SKM-1 treated with dmso at 0.1 percent for 144 hours (cell line): ENCODE data around the gene ZNF2.
"Not testable (repeated sequence)": the region's sequence is repeated elsewhere in the genome, so short reads cannot be mapped to it uniquely, and the experiment has no call there.

ENCODE experiments used
- DNase-seq: peaks from one replicate; lab custom pipeline; 2025; ENCODE audit not compliant: unreplicated experiment; lab: John Stamatoyannopoulos, UW

ZNF2 gene

DNA sequence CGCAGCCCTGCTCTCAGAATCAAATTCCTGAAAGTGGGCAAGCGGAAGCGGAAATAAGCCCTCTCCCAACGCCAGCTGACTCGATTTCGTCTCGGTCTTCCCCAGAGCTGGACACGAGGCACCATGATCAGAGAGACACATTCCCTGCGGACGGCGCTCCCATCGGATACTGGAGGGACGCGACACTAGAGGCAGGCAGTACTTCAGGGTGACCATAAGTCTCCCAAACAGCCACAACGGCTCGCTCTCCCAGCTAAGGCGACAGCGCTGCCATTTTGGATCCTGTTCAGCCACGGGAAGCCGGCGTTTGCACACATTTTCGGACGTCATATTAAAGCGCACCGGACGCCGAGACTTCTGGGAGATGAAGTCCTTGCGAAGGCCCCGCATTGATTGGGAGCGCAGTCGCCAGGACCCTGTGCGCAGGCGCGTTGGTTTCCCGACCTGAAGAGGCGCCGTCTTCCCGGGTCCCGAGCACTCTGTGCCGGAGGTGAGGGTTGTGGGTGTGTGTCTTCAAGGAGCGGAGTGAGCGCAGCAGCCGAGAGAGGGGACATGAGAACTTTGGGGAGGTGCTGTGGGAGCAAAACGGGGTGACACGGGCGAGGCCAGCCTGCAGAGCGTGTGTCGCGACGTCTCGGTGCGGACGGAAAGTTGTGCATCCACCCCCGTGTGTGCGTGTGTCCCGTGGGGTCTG is at the start of gene ZNF2:
ZNF2 (plus strand) TSS at position 439 of the 694 bp plus-strand sequence. CDS start 10,418 bp downstream, outside the sequence.
- DNase-seq: peak; percentile 91

DNA sequence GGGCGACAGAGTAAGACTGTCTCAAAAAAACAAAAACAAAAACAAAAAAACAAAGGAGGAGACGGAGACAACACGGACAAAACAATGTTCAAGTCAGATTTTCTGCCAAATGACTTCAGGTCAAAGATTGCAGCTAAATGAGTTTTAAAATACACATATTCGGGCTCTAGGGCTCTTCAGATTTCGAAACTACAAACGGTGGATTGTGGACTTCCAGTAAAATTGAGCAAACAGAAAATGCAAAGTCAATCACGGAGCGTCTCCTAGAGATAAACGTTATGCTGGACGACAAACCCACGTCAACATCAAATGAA is 44.6 kb upstream of the ZNF2 start:
- peak; percentile 25 for DNase-seq

DNA sequence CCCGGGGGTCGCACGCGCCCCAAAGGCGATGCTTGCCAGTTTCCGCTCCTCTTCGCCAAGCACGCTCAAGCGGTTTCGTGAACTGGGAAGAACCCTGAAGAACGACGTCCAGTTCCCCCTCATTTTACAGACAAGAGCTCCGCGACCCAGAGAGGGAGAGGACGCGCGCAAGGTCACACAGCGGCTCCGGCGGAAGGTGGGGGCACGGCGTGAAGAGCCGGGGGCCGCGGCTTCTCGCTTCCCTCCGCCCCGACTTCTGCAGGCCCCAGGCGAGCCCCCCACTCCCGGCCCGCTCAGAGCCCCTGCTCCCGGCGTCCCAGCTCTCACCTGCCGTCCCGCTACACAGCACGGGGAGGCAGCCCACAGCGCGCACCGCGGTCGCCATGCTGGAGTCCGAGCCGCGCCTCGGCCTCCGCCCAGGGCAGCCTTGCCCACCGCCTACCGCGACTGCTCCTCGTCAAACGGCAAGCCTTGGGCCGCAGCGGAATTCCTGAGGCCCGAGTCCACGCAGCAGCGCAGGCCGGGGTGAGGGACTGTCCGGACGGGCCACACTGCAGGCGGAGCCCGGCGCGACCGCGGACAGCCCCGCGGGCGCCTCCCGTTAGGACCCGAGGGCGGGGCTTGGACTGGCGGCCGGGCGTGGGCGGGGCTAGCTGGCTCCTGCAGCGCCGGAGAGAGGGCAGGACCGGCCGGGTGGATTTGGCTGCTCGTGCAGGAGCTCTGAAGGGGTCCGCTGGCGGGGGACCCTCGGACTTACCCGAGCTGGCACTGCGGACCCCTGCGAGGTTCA is 44.0 kb upstream of the ZNF2 start, which contains the start of gene MRPS5:
MRPS5 (minus strand) TSS at position 402 of the 790 bp plus-strand sequence; CDS start at position 385, 17 bp downstream.
- peak; percentile 68 for DNase-seq

DNA sequence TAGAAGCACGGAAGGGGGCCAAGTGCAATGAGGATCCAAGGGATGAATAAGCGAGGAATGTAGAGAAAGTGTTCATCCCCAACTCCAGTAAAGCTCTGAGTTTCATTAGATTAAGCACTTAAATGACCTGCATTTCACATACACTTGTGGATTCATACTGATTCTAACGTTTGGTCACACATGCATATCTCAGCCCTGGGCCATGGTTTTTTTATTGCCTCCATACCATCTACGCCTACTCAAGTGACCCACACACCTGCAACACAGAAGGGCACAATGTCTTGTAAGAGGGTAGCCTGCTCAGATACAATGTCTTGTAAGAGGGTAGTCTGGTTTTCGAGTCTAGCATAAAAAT is 43.4 kb upstream of the ZNF2 start:
- no peak for DNase-seq

DNA sequence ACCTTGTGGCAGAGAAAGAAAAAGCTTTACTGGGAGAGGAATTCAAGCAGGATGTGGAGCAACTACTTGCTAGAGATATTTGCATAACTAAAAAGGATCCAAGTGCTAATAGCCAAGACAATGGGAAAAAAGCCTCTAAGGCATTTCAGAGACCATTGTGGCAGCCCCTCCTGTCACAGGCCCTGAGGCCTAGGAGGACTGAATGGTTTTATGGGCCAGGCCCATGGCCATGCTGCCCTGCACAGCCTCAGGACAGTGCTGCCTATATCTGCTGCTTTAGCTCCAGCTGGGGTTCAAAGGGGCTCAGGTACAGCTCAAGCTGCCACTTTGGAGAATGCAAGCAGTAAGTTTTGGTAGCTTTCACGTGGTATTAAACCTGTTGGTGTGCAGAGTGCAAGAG is 26.9 kb upstream of the ZNF2 start:
- DNase-seq: no peak

DNA sequence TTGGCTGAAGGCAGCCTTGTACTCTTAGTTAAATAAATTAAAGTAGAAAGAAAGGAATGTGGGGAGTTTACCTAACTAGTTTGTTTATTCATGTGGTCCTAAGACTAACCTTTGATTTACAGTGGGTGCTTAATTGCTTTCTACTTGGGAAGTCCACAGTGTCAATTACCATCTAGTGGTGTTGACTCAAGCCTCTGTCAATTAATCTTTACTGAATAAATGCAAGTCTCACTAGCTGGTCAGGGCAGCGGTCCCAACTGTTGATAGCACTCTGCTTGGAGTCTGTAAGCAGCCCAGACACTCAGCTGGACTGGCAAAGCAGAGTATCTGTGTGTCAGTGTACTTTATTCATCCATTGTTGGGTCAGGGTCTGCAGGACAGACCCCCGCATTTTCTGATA is 21.8 kb upstream of the ZNF2 start:
- no peak for DNase-seq

DNA sequence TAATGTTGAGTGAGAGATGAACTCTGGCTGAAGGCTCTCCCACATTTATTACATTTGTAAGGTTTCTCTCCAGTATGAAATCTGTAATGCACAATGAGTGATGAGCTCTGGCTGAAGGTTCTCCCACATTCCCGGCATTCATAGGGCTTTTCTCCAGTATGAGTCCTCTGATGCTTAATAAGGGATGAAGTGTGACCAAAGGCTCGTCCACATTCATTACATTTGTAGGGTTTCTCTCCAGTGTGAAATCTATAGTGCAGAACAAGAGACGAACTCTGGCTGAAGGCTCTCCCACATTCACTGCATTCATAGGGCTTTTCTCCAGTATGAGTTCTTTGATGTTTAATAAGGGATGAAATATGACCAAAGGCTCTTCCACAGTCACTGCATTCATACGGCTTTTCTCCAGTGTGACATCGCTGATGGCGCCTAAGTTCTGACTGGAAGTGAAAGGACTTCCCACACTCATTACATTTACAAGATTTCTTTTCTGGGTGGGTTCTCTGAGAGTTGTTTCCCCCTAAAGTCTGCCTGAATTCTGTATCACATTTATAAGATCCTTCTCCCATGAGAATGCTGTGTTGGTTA is 16.1 kb upstream of the ZNF2 start:
- no peak for DNase-seq

DNA sequence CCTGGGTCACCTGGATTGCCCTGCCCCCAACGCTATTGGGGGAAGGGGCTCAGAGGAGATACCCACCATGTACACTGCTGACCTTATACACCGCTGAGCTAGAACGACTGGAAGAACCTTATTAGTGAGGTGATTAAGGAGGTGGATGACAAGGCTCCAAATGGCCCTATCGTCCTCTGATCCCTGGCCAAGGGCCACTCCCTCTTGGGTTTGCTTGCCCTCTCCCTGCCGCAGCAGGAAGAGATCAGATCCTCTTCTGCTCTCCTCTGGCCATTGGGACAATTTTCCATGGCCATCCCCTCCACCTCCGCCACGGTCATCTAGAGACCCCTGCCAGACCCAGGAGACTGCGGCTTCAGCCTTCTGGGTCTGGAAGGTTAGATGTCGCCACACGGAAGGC is 7.2 kb upstream of the ZNF2 start:
- no peak for DNase-seq

DNA sequence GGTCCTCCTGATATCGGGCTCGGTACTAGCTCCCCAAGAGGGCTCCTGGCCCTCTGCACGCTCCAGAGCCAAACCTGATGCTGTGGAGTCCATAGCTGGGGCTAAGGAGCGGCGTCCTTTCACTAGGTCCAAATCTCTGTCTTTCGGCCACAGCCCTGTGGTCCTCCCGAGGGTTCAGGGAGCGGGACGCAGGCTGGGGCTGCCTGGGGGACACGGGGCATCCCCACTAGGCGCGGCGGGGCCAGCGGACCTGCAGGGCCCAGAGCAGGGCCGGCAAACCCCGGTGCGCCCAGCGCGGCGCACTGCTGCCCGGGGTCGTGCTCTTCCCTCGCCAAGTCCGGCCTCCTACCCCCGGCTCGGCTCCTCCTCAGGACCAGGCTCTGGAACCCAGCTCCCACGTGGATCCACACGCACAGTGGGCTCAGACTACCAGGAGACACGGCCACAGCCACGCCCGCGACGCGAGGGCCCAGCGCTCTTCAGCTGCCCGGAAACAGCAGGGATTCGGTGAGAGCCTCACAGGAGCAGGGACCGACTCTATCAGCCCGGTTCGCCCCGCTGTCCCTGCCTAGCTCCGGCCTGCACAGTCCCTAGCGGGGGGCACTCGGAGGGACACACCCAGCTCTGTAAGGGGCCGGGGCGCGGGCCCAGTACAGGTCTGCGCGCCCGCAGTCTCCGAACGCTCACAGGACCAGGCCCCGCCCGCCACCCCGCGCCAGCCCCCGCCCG is 6.6 kb upstream of the ZNF2 start:
- DNase-seq: no peak

DNA sequence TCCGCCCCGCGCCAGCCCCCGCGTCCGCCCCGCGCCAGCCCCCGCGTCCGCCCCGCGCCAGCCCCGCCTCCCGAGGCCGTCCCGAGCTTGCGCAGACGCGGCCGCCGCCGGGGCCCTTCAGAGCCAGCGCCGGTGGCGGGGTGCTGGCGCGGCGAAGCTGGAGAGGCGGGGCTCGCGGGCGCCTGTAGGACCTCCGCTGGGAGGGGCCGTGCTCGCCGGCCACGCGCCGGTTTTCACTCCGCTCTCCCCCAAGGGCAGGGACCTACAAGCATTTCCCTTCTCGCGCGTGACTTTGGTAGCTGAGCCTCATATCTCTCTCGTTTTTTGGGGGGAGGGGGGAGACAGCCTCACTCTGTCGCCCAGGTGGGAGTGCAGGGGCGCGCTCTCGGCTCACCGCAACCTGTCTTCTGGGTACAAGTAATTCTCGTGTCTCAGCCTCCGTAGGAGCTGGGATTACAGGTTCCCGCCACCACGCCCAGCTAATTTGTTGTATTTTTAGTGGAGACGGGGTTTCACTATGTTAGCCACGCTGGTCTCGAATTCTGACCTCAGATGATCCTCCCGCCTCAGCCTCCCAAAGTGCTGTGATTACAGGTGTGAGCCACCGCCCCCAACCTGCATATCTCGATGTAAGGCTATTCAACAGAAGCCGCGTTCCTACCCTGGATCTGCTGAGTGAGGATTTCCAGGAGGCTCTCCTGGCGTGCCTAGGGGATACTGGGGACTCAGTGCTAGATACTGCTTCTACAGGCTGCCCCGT is 5.7 kb upstream of the ZNF2 start, which contains the start of gene ZNF514:
ZNF514 (minus strand) TSS at position 159 of the 760 bp plus-strand sequence. CDS start 6,595 bp downstream, outside the sequence.
- peak; percentile 35 for DNase-seq

DNA sequence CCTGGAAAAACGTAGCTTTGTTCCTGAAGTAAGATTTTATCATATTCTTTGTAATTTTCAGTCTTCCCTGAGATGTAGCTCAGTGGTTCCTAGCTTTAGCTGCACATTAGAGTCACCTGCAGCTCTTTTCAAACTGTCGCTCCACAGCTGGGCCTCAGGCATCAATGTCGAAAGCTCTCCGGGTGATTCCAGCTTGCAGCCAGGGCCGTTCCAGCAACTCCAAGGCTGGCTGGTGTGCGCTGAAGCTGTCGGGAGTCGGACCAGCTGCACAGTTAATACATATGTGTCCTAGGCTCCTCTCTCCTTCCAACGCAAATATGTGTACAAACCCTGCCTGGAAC is 609 bp upstream of the ZNF2 start:
- no peak for DNase-seq

DNA sequence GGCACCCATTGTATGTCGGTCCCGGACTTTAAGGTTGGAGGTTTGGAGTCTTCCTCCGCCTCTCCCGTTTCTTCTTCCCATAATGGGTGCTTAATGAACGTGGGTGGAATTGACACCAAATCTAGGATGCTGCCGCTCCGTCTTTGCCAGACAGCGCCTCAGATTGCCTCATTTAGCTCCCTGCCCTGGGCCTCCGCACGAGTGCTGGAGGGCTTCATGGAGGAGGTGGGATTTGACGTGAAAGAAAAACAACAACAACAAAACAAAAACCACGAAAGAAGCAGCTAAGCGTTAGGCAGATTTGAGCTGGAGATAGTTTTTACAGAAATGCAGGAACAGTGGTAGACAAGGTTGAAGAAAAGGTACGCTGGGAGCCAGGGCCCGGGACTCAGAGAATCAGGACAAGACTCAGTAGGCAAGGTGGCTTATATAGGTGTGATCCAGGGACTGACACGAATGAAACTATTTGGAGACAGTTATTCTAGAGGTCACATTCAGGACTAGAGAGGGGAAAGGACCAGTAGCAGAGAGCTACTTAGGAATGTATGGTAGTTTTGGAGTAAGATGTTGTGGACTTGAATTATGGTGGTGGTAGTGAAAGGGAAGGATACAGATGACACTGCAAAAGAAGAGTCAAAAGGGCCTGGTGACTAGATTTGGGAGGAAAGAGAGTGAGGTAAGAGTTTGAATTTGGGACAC is 605 bp downstream of the ZNF2 start:
- no peak for DNase-seq

DNA sequence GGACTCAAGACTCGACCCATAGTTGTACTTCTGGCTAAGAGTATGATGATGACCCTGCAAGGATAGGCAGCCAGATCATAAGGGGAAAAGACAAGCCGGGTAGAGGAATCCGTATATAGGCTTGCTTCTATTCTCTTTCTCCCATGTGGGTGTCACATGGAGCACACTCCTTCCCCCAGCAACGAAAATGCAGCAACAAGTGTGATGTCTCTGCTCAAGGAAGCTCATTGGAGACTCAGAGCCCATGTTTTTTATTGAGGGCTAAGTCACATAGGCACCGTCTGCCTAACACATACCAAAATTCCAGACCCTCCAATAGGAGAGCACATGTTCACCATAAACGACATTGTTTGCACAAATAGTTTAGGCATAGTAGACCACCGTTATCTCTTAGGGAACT is 6.3 kb downstream of the ZNF2 start:
- DNase-seq: no peak

DNA sequence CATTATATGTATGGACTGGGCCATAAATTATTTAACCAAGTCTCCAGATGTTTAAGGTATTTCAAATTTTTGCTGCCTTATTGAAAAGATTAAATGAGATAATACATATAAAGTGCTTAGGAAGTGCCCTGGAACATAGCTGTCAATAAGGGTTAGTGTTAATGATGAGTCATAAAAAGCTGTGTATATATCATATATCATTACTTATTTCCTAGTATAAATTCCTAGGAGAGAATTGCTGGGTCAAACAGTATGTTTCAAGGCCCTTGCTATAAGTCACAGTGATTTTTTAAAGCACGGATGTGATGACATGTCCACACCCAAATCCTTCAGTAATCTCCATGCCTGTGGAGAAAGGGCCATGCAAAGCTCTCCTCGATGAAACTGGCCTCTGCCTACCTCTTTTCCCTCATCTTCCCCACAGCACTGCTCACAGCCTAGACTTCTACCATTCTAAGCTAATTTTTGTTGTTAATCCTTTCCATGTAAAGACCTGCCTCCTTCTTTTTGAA is 8.5 kb downstream of the ZNF2 start:
- no peak for DNase-seq

DNA sequence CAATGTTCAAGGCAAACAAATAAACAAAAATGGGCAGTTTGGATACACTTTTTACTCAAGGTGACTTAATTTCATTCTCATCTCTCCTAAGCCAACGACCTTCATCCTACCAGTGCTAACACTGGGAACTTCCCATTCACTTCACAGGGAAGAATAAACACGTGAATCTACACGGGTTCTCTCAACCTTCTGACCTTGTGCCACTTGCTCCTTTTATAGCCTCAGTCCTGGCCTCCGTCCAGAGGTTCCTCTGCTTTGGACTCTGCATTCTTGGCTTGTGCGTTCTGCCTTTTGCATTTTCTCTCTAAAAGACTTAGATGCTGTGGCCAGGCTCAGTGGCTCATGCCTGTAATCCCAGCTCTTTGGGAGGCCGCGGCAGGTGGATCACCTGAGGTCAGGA is 13.8 kb downstream of the ZNF2 start:
- DNase-seq: no peak

DNA sequence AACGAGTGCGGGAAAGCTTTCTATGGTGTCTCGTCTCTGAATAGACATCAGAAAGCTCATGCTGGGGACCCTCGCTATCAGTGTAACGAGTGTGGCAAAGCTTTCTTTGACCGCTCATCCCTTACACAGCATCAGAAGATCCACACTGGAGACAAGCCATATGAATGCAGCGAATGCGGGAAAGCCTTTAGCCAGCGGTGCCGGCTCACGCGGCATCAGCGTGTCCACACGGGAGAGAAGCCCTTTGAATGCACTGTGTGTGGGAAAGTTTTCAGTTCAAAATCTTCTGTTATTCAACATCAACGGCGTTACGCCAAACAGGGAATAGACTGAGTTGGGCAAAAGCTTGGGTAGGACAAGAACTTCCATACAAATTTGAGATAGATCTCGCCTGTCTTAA is 16.2 kb downstream of the ZNF2 start:
- no peak for DNase-seq

DNA sequence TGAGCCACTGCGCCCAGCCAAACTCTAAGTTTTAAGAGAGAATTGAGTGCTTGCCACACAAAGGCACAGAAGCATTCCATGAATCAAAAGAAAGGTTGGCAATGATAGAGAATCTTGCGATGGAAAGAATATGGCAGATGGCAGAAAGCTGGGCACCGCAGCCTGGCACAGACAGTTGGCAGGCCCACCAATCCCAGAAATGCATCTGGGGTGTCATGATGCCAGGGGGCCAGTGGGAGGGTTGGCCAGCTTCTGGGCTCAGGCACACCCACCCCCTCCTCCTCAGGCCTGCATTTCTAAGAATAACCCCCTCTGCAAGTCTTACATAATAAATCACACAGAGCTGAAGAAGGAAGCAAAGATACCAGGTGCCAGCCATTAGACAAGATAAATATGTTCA is 19.6 kb downstream of the ZNF2 start:
- no peak for DNase-seq

DNA sequence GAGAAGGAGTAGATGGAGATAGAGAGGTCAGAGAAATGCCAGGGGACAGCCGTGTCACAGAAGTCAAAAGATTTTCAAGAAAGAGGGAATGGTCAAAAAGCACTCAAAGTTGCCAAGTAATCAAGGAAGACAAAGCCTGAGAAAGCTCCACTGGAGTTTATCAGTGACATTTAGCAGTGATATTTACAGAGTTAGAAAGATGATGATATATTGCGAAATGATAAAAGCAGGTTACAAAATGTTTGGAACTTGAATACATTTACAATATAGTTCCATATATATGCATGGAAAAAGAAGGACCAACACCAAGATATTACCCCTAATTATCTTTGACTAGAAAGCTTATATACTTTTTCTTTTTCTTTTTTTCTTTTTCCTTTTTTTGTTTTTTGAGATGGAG is 20.4 kb downstream of the ZNF2 start:
- DNase-seq: no peak

DNA sequence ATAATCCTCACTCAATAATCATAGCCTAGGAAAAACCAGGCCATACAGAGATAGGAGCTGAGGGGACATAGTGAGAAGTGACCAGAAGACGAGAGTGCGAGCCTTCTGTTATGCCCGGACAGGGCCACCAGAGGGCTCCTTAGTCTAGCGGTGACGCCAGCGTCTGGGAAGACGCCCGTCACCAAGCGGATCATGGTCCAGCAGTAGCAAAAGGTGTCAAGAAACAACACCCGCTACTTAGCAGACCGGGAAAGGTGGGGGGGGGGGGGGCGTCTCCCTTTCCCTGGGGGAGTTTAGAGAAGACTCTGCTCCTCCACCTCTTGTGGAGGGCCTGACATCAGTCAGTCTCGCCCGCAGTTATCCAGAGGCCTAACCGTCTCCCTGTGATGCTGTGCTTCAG is 27.3 kb downstream of the ZNF2 start:
- not testable (repeated sequence) for DNase-seq

DNA sequence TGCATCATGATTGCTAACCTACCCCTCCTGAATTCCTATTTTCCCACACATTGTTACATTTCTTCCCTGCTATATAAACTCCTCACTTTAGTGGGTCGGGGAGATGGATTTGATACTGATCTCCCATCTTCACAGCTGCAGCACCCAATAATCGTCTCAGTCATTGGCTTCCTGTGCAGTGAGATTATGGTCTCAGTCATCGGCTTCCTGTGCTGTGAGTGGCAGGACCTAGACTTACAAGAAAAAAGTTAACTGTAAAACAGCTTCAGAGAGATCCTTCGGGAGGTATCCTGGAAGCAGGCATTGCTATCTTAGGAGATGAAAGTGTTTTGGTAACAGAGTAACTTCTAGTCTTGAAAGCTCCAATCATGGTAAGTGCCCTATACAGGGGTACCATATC is 38.3 kb downstream of the ZNF2 start:
- DNase-seq: no peak
